Posterior cingulate gyrus (tissue), 11 donors: ENCODE measurements around the gene SPEM1.

Experiments
- DNase-seq, 10 donors: peaks; one replicate each; pipeline versions ENCODE4 v3.0.0 to v3.0.0-alpha.2; 2020 to 2021; ENCODE audit warnings: mixed read lengths in 3 of 10
- intact Hi-C: fragments of 100-400 bp; cut with DNase I; formaldehyde crosslinking; loops from one replicate; pipeline ENCODE4 v1.15.1; 2023

The SPEM1 gene

DNA sequence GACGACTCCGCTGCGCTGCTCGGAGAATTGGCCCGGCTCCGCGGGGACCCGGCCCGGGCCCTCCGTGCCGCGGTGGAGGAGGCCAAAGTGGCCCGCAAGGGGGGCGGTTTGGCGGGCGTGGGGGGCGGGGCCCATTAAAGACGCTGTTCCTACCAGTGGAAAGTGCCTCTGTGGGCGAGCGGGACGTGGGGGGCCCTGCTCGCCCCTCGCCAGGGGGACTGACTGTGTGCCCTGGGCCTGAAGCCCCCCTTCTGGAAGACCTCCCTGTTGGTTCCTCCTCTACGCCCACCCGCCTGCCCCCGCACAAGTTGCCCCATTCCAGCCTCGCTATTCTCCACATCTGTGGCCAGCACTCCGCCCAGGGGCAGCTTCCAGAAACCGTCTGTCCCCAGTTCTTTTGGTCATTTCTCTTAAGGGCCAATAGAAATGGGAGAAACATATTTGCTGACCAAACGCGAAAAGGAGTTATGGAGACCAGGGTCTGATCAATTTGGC, 17.3 kb downstream of the SPEM1 start:
- DNase-seq = no peak
- intact Hi-C loops = loop anchor here (1.0 to 10.0 kb wide), 4 partner anchors 45 to 147 kb away; partner anchors contain the start of genes MPDU1, PLSCR3, POLR2A and TMEM95

DNA sequence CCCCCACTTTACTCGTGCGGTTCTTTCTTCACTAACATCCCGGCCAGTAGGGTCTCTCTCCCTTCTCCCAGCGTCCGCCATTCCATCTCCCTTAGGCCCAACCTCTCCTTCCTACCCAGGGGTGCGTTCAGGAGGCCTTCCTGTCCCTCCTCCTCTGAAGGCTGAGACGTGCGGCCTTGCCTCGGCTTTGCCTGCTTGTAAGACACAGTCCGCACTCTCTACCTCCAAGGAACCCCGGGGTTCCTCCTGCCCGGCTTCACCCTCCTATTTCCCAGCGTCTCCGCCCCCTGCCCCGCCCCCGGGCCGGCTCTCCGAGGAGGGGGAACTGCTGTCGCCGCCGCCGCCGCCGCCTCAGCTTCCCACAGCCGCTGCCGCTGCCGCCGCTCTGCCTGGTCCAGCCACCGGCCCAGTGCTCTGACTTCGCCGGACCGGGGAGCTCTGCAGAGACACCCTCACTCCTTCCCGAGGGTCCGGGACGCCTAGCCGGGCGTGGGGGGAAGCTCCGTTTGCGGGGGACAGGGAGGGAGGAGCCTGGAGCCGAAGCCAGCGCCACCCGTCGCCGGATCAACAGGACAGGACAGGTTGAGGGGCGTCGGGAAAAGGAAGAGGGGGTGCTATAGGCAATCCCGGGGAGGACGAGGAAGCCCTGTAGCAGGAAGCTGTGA, 18.0 kb downstream of the SPEM1 start:
- DNase-seq = peak in 9 of 10 donors; percentile 32 to 93 (median 52)
- intact Hi-C loops = loop anchor here (1.0 to 10.0 kb wide), 4 partner anchors 46 to 147 kb away; partner anchors contain the start of genes MPDU1, PLSCR3, POLR2A and TMEM95

DNA sequence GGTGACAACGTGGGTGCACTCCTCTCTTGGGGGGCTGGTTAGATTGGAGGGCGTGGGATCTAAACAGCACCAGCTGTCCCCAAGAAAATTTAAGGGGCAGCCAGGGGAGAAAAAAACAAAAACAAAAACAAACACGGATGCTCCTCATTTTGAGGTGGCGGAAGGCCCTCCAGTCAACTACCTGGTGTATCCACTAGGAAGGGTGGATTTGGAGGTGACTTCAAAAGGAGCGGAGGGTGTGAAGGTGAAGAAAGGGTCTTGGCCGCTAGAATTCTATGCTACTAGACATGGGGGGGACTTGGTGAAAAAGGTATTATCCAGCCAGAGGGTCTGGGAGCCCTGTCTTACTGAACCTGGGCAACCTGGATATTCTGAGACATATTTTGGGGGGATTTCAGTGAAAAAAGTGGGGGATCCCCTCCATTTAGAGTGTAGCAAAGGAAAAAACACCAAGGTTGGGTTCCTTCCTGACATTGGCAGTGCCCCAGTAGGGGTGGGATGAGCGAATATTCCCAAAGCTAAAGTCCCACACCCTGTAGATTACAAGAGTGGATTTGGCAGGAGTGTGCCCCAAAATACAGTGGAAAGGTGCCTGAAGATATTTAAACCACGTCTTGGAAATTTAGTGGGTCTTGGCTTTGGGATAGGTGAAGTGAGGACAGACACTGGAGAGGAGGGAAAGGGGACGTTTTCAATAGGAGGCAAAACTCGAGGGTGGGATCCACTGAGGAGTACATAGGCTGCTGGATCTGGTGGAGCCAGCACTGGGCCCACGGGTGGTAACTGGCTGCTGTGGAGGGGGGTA, 18.7 kb downstream of the SPEM1 start:
- intact Hi-C loops = loop anchor here (5.0 to 10.0 kb wide), 3 partner anchors 47 to 146 kb away; partner anchors contain the start of genes MPDU1, PLSCR3 and TMEM95
- DNase-seq = no peak

GRCh38 chr17:7439462-7440112, 19.5 kb downstream of the SPEM1 start, which contains the start of gene FGF11:
Gene FGF11, plus strand, starts transcription at chr17:7439512. Its CDS starts 109 bp downstream, at chr17:7439621.
- no peak for DNase-seq
- intact Hi-C loops = loop anchor here (5.0 to 10.0 kb wide), 3 partner anchors 47 to 145 kb away; partner anchors contain the start of genes MPDU1, PLSCR3 and TMEM95

DNA sequence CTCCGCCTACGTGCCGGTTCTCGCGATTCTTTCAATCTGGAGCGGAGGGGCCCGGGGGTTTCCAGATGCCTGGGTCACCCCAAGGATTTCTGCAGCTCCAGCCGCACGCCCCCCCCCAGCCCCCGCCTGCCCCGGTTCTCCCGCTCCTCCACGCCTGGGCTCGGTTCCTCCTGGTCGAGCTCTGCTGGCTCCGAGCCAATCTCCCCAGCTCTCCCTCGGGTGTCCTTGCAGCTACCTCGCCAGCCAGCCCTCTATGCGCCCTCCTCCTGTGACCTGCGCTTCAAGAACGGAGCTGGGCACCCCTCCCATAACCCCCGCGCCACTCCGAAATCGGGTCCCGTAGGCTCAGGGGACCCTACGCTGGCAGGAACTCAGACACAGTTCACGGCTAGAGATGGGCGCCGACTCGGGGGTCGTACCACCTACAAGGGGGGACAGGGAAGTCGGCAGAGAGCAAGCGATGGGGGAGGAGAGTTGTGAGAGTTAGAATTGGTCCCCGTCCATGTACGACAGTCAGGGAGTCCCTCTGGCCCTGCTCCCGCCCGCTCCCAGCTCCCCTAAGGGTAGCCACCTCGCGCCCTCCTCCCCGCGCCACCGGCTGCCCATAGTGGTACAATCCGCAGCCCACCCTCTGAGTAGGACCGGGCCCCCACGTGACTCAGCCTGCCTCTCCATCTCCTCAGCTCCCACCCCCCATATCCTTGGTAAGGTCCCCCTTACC, 20.1 kb downstream of the SPEM1 start:
- intact Hi-C loops = no loop called here
- DNase-seq = no peak

- intact Hi-C loops = no loop called here
- no peak for DNase-seq
Measured at GRCh38 chr17:7440834-7441195, 20.7 kb downstream of the SPEM1 start.

GRCh38 chr17:7441266-7441665, 21.1 kb downstream of the SPEM1 start:
- intact Hi-C loops = no loop called here
- DNase-seq = no peak

- intact Hi-C loops = no loop called here
- no peak for DNase-seq
Measured at GRCh38 chr17:7442142-7442541, 22.0 kb downstream of the SPEM1 start.

DNA sequence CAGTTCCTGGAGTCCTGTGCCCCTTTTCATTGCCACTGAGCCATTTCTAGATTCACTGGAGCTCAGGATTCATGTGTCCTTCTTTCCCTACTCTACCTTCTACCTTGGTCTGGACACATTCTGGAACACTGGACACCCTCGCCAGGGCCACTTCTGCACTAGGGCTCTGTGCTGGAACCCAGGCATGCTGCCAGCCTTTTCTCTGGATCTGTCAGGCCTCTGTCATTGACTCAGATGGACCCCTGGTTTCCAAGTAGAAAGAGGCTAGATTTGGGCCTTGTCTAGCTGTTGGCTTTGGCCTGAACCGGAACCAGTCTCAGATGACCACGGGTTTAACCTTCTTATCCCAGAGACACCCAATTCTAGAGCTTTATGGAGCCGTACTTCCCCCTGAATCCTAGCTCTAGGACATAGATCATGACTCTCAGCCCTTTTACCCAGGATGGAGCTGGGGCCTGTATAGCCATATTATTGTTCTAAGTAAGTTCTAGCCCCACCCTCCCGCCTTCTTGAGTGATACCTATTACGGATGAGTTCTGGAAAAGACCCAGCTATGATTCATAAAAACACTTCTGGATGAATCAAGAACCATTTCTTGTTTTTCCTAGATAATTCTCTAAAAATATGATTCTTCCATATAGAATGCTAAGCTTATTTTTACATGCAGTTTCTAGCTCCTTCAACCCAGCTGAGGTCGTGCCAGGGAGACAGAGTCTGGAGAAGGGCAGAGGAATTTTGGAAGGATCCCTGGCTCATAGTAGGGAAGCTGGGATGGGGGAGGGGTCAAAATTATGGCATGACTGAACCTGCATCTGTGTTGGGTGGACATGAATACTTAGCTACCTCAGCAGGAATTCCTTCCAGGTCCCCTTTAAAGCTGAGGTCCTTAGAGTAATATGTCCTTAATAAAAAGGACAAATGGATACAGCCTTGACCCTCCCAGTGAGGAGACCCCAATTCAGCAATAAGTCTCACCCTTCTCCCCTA, 23.7 kb downstream of the SPEM1 start:
- intact Hi-C loops = no loop called here

GRCh38 chr17:7444682-7445618, 24.8 kb downstream of the SPEM1 start, which contains the start of gene CHRNB1:
Gene CHRNB1, plus strand, starts transcription at chr17:7445061. Its CDS starts 67 bp downstream, at chr17:7445128.
- intact Hi-C loops = no loop called here
- peak; percentile 58 to 97 (median 76) for DNase-seq

More for the DNA sequence above, 23.7 kb downstream of the SPEM1 start:
- no peak for DNase-seq

DNA sequence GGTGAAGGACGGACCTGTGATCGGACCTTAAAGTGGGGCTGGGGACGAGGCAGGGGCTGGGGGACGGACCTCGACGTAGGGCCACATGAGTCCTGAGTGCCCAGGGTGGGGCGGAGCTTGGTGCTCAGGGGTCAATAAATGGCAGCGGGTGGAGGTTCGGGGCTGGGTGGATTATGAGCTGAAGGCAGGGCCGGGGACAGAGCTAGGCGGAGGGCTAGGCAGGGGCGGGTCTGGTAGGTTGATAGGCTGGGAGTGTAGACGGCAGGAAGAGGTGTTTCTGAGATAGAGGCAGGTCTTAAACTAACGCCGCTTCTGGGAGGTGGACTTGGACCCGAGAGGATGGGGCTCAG, 25.5 kb downstream of the SPEM1 start:
- intact Hi-C loops = no loop called here
- DNase-seq = no peak

DNA sequence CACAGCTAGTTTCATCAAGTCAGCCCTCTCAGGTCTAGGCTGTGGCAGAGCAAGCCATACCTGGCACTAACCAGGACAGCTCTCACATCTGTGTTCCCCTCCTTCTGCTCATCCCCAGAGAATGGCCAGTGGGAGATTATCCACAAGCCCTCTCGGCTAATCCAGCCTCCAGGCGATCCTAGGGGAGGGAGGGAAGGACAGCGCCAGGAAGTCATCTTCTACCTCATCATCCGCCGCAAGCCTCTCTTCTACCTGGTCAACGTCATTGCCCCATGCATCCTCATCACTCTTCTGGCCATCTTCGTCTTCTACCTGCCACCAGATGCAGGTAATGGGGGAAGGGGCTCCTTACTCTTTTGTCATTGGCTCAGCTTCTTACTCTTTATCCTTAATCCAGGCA, 28.3 kb downstream of the SPEM1 start:
- intact Hi-C loops = no loop called here
- DNase-seq = no peak

- intact Hi-C loops = no loop called here
- DNase-seq = peak in 1 of 10 donors; percentile 28
Measured at GRCh38 chr17:7459961-7460545, 39.9 kb downstream of the SPEM1 start.

- DNase-seq = peak in 1 of 10 donors; percentile 36
- intact Hi-C loops = no loop called here
Measured at GRCh38 chr17:7460850-7461660, 40.9 kb downstream of the SPEM1 start.

DNA sequence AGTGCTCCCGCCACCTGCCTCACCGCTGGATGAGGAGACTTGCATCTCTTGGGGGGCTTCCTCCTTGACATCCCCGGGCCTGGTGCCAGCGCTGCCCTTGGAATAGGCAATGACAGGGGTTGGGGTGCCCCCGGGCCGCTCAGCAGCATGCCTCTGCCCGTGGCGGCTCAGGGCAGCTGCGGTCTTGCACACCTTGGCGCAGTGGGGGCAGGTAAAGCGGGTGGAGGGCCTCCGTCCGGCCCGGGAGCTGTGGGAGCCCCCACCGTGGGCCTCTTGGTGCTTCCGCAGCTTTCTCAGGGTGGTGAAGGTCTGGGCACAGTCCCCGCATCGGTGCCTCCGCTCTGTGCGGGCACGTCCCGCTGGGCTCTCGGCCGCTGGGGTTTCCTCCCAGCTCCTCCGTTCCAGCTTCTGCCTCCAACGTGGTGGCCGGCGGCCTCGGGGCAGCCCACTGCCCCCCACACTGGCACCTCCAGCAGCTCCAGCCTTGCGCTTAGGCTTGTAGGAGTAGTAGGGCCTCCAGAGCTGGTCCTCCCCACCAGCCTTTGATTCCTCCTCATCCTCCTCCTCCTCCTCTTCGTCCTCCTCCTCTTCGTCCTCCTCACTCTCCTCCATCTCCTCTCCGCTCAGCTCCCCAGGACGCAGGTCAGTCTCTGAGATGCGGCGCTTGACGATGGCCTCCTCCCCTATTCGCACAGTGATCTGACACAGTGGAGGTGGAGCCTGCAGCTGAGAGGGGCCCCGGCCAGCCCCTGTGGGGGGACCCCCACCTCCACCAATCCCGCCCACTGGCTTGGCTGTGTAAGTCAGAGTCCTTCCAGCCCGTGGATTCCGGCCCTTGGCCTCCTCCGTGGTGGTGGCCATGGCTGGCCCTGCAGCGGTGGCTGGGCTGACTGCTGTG, 42.6 kb downstream of the SPEM1 start:
- intact Hi-C loops = no loop called here
- DNase-seq = peak in 1 of 10 donors; percentile 85
